HFF-Myc (cell line): Measurements from ENCODE around the gene ATP9A.

Experiments used
- DNase-seq: peaks from one replicate; pipeline ENCODE4 v3.0.0-alpha.2; 2011; ENCODE audit warnings: low read depth; ENCODE audit errors: extremely low read depth
- H3K4me3 ChIP-seq: replicated peaks from 2 replicates; pipeline ENCODE4 v1.5.1; 2011; ENCODE audit warnings: low read depth, mild to moderate bottlenecking, control low read depth, low read length
- TF ChIP-seq, protein P1 (sequence below): IDR thresholded peaks from 2 replicates; pipeline ENCODE4 v1.5.1; 2012; ENCODE audit warnings: mild to moderate bottlenecking, low read depth, low read length, control low read depth; ENCODE audit errors: missing control alignments

ATP9A gene

DNA sequence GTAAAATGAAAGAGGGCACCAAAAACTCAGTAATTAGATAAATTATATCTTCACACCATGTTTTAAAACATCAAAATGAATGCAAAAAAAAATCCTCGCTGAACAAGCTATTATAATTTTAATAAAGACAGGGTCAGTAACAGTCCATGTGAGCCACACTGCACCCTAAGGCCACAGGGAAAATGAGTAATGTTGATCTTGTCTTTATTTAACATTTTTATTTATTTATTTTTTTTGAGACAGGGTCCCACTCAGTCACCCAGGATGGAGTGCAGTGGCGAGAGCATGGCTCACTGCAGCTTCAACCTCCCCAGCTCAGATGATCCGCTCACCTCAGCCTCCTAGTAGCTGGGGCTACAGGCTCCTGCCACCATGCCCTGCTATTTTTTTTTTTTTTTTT lies 217.0 kb downstream of the ATP9A start:
- no peak overlapping the region for H3K4me3 ChIP-seq
- TF ChIP-seq, protein P1, sequence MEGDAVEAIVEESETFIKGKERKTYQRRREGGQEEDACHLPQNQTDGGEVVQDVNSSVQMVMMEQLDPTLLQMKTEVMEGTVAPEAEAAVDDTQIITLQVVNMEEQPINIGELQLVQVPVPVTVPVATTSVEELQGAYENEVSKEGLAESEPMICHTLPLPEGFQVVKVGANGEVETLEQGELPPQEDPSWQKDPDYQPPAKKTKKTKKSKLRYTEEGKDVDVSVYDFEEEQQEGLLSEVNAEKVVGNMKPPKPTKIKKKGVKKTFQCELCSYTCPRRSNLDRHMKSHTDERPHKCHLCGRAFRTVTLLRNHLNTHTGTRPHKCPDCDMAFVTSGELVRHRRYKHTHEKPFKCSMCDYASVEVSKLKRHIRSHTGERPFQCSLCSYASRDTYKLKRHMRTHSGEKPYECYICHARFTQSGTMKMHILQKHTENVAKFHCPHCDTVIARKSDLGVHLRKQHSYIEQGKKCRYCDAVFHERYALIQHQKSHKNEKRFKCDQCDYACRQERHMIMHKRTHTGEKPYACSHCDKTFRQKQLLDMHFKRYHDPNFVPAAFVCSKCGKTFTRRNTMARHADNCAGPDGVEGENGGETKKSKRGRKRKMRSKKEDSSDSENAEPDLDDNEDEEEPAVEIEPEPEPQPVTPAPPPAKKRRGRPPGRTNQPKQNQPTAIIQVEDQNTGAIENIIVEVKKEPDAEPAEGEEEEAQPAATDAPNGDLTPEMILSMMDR: no peak
- no peak for DNase-seq

DNA sequence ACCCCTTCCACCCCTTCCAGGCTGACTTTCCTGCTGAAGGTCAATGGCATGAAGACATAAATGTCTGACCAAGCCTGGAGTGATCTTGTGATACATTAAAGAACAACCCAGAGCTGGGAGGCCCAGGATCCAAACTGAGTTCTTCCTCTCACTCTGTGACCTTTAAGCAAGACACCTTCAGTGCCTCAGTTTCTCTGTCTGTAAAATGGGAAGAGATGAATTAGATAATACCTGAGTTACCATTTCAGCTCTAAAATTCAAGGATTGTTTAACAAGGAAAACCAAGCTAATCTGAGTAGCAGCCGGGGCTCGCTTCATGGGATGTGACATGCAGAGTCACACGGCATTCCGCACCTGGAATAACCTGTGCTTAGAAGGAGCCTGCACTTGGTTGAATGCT lies 218.7 kb downstream of the ATP9A start:
- no peak overlapping the region for H3K4me3 ChIP-seq
- TF ChIP-seq, protein P1: no peak
- DNase-seq: no peak

DNA sequence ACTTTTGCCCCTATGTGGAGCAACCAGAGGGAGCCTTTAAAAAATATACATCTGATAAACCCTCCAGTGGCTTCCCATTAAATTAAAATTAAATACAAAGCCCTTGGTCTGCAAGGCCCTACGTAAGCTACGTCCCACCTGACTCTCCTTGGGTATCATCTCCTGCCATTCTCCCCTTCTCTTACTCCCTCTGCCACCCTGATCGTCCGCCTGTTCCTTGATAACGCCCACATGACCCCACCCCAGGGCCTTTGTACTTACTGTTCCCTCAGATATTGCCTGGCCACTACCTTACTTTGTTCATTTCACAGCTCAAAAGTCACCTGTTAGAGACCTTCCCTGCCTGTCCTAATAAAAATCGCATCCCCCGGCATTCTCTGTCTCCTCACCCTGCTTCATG lies 220.2 kb downstream of the ATP9A start:
- DNase-seq: no peak
- TF ChIP-seq, protein P1: no peak

More for the DNA sequence above, 220.2 kb downstream of the ATP9A start:
- H3K4me3 ChIP-seq: no peak overlapping the region
